ENCODE data around the gene PDE6C. TPM values are rescaled to one million over a fixed set of nuclear protein-coding genes. Genes with fewer than 3 reads are reported as not detected.
A peak's percentile ranks its signal among the peaks of the same experiment; 100 is the strongest.

Gene PDE6C
- total RNA-seq, 1 experiment from 2014 or later, result not detected

DNA sequence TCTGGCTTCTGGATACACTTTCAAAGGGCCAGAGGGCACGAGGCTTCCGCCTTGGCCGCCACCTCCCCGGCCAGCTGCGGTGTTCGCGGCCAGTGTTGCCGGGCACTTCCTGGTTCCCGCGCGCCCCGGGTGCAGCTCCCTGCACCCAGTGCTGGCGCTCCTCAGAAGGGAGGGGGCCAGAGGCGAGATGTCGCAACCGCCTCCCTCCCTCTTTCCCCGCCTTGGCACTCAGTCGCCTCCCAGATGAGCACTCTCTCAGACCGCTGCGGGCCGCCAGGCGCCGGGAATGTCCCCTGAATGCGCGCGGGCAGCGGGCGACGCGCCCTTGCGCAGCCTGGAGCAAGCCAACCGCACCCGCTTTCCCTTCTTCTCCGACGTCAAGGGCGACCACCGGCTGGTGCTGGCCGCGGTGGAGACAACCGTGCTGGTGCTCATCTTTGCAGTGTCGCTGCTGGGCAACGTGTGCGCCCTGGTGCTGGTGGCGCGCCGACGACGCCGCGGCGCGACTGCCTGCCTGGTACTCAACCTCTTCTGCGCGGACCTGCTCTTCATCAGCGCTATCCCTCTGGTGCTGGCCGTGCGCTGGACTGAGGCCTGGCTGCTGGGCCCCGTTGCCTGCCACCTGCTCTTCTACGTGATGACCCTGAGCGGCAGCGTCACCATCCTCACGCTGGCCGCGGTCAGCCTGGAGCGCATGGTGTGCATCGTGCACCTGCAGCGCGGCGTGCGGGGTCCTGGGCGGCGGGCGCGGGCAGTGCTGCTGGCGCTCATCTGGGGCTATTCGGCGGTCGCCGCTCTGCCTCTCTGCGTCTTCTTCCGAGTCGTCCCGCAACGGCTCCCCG is 45.7 kb upstream of the PDE6C start, which contains the start of gene FFAR4 (continued):
- TF ChIP-seq ATF1 (CRISPR knock-in tag; IDR thresholded peaks at IDR 0.05) (peak; percentile 27), ZNF121 (CRISPR knock-in tag; IDR thresholded peaks at IDR 0.05) (peak; percentile 51)
- TF ChIP-seq, protein P1, sequence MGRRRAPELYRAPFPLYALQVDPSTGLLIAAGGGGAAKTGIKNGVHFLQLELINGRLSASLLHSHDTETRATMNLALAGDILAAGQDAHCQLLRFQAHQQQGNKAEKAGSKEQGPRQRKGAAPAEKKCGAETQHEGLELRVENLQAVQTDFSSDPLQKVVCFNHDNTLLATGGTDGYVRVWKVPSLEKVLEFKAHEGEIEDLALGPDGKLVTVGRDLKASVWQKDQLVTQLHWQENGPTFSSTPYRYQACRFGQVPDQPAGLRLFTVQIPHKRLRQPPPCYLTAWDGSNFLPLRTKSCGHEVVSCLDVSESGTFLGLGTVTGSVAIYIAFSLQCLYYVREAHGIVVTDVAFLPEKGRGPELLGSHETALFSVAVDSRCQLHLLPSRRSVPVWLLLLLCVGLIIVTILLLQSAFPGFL (CRISPR knock-in tag; IDR thresholded peaks at IDR 0.05; ENCODE audit: borderline replicate concordance), result no peak

DNA sequence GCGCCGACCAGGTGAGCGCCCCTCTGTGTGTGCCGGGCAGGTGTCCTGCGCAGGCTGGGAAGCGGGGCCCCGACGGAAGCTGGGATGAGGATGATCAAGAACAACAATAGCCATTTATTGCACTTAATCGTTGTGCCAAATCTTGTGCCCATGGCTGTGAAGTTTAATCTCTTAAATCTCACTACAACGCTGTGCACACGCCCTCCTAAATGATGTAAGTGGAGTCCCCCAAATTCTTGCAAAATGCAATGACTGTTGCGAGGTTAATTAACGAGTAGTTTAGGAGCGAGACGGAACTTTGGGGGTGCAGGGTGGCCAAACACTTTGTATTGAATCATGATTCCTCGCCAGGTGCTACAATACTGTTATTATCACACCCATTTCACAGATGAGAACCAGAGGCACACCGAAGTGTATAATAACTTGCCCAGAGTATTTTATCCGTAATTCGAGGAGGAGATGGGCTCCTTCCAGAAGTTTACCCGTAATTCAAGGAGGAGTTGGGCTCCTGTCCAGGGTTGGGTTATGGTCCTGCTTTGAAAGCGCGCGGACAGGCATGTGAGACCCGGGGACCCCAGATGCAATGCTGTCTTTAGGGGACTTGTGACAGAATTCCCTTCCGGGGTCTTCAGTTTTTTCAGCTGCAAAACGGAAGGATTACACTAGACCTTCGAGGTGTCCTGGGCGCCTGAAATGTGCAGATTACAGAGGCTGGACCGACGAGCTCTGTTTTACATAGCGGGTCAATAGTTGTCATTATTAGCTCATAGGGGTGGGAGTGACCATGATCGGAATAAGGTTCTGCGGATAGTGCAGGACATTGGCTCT is 44.8 kb upstream of the PDE6C start:
- Mint-ChIP-seq H3K9me3 (no peaks in the 10 kb centered on the region), H3K27me3 (ENCODE audit: low read depth) (peaks cover 85% of the 10 kb centered on the region), H3K36me3 (no peaks in the 10 kb centered on the region), H3K4me3 (peak overlapping the region; percentile 86), H3K4me1 (peaks cover 21% of the 10 kb centered on the region), H3K27ac (no peak overlapping the region)
- ChIA-PET CTCF (interaction anchor here (0.8 to 1.9 kb wide), 6 partner anchors 9 to 254 kb away, joined by 3 to 18 read pairs (median 6); no protein-coding TSS in a partner anchor), POLR2A (interaction anchor here (0.5 kb wide), 1 partner anchor 90 kb away, joined by 7 read pairs; no protein-coding TSS in a partner anchor)
- DNase-seq (ENCODE audit: low spot score) (no peak), ATAC-seq (no peak)
- TF ChIP-seq, protein P2, sequence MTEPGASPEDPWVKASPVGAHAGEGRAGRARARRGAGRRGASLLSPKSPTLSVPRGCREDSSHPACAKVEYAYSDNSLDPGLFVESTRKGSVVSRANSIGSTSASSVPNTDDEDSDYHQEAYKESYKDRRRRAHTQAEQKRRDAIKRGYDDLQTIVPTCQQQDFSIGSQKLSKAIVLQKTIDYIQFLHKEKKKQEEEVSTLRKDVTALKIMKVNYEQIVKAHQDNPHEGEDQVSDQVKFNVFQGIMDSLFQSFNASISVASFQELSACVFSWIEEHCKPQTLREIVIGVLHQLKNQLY (CRISPR knock-in tag; IDR thresholded peaks at IDR 0.05), result no peak
- TF ChIP-seq, protein P3, sequence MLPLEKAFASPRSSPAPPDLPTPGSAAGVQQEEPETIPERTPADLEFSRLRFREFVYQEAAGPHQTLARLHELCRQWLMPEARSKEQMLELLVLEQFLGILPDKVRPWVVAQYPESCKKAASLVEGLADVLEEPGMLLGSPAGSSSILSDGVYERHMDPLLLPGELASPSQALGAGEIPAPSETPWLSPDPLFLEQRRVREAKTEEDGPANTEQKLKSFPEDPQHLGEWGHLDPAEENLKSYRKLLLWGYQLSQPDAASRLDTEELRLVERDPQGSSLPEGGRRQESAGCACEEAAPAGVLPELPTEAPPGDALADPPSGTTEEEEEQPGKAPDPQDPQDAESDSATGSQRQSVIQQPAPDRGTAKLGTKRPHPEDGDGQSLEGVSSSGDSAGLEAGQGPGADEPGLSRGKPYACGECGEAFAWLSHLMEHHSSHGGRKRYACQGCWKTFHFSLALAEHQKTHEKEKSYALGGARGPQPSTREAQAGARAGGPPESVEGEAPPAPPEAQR (CRISPR knock-in tag; IDR thresholded peaks at IDR 0.05), result no peak
- TF ChIP-seq, protein P1 (CRISPR knock-in tag; IDR thresholded peaks at IDR 0.05; ENCODE audit: borderline replicate concordance), result no peak
- TF ChIP-seq CBFB (CRISPR knock-in tag; IDR thresholded peaks at IDR 0.05; ENCODE audit: low read depth) (no peak), TCF7 (CRISPR knock-in tag; IDR thresholded peaks at IDR 0.05; ENCODE audit: low read depth) (no peak), ZNF317 (CRISPR knock-in tag; IDR thresholded peaks at IDR 0.05; ENCODE audit: borderline replicate concordance, low read depth) (no peak), NFYB (CRISPR knock-in tag; conservative IDR thresholded peaks at IDR 0.05; ENCODE audit: low read depth) (no peak), ZNF671 (CRISPR knock-in tag; IDR thresholded peaks at IDR 0.05) (no peak), ZNF423 (CRISPR knock-in tag; IDR thresholded peaks at IDR 0.05) (no peak), TEAD4 (CRISPR knock-in tag; IDR thresholded peaks at IDR 0.05) (no peak)
- TF ChIP-seq, protein P4, sequence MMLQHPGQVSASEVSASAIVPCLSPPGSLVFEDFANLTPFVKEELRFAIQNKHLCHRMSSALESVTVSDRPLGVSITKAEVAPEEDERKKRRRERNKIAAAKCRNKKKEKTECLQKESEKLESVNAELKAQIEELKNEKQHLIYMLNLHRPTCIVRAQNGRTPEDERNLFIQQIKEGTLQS (CRISPR knock-in tag; conservative IDR thresholded peaks at IDR 0.05), result no peak
- TF ChIP-seq, protein P5, sequence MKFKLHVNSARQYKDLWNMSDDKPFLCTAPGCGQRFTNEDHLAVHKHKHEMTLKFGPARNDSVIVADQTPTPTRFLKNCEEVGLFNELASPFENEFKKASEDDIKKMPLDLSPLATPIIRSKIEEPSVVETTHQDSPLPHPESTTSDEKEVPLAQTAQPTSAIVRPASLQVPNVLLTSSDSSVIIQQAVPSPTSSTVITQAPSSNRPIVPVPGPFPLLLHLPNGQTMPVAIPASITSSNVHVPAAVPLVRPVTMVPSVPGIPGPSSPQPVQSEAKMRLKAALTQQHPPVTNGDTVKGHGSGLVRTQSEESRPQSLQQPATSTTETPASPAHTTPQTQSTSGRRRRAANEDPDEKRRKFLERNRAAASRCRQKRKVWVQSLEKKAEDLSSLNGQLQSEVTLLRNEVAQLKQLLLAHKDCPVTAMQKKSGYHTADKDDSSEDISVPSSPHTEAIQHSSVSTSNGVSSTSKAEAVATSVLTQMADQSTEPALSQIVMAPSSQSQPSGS (CRISPR knock-in tag; IDR thresholded peaks at IDR 0.05; ENCODE audit: borderline replicate concordance, low read depth), result no peak
- TF ChIP-seq, protein P6, sequence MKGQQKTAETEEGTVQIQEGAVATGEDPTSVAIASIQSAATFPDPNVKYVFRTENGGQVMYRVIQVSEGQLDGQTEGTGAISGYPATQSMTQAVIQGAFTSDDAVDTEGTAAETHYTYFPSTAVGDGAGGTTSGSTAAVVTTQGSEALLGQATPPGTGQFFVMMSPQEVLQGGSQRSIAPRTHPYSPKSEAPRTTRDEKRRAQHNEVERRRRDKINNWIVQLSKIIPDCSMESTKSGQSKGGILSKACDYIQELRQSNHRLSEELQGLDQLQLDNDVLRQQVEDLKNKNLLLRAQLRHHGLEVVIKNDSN (CRISPR knock-in tag; IDR thresholded peaks at IDR 0.05), result no peak
- TF ChIP-seq, protein P7, sequence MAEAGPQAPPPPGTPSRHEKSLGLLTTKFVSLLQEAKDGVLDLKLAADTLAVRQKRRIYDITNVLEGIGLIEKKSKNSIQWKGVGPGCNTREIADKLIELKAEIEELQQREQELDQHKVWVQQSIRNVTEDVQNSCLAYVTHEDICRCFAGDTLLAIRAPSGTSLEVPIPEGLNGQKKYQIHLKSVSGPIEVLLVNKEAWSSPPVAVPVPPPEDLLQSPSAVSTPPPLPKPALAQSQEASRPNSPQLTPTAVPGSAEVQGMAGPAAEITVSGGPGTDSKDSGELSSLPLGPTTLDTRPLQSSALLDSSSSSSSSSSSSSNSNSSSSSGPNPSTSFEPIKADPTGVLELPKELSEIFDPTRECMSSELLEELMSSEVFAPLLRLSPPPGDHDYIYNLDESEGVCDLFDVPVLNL (CRISPR knock-in tag; IDR thresholded peaks at IDR 0.05; ENCODE audit: borderline replicate concordance, low read depth), result no peak
- TF ChIP-seq, protein P8, sequence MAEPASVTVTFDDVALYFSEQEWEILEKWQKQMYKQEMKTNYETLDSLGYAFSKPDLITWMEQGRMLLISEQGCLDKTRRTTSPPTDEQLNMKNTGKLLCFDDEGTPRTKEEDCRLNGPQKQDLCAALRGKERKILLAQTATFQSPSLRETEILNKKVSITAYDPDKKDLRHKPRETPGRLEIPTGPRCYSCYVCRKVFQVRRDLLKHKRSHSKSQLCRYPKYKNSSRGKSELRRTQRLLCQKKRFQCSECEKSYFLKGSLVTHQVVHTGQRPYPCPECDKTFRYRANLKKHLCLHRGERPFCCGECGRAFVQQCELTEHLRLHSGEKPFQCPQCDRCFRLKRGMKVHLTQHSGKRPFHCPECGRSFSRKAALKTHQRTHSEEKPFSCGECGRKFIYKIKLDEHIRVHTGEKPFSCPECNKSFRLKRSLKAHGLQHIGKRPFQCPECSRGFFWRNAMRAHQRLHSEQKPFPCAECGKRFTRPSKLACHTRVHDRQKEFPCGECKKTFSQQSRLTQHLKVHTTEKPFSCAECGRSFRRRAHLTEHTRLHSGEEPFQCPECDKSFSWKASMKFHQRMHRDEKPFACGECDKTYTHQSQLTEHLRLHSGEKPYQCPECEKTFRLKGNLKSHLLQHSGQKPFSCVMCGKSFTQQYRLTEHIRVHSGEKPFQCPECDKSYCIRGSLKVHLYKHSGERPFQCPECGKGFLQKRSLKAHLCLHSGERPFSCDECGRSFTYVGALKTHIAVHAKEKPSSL (CRISPR knock-in tag; conservative IDR thresholded peaks at IDR 0.05), result no peak
